ENCODE results near the gene AP1M1.

DNA sequence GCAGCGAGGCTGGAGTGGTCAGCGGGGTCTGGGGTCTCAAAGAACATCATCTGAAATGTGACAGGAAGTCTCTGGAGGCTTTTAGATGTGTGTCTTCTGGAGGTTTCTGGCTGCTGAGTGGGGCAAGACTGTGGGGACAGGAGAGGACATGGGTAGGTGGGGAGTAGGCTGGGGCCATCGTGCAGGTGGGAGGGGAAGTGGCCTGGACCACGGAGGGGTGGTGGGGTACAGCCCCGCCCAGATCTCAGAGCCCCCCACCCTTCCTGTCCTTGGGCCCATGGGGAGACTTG is 6.2 kb downstream of the AP1M1 start:
- TF ChIP-seq, protein P1, sequence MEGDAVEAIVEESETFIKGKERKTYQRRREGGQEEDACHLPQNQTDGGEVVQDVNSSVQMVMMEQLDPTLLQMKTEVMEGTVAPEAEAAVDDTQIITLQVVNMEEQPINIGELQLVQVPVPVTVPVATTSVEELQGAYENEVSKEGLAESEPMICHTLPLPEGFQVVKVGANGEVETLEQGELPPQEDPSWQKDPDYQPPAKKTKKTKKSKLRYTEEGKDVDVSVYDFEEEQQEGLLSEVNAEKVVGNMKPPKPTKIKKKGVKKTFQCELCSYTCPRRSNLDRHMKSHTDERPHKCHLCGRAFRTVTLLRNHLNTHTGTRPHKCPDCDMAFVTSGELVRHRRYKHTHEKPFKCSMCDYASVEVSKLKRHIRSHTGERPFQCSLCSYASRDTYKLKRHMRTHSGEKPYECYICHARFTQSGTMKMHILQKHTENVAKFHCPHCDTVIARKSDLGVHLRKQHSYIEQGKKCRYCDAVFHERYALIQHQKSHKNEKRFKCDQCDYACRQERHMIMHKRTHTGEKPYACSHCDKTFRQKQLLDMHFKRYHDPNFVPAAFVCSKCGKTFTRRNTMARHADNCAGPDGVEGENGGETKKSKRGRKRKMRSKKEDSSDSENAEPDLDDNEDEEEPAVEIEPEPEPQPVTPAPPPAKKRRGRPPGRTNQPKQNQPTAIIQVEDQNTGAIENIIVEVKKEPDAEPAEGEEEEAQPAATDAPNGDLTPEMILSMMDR (IDR thresholded peaks at IDR 0.05): no peak
- no peak for TF ChIP-seq POLR2A (IDR thresholded peaks at IDR 0.05)
